Stimulated activated CD8-positive, alpha-beta memory T cell treated with anti-CD3 and anti-CD28 coated beads, Interleukin-4, amount 100 ng/mL, for 1 hour (primary cell): ENCODE measurements around the gene HMCN1.
"Not testable (repeated sequence)": the region's sequence is repeated elsewhere in the genome, so short reads cannot be mapped to it uniquely, and the experiment has no call there.

Source experiments
- DNase-seq, 2 donors: peaks; one replicate each; pipeline ENCODE4 v3.0.0-alpha.2; 2020; ENCODE audit warnings: low read depth in 2 of 2, low spot score in 1 of 2

Gene HMCN1

DNA sequence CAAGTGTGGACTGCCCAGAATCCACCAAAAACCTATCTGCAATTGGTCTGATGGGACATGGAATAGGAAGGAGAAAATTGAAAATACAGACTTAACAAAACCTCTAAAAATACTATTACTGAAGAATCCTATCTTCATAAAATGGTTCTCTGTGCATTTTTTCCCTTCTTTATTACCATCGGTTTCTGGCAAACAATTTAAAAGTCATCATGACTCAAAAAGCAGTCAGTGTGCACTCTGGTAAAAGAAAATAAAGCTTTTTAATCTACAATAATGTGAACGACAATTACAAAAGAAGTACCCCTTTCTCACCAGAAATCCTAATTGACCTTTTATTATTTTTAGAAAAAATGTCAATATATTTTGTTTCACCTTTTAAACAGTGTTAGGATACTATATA lies 454.5 kb downstream of the HMCN1 start:
- DNase-seq, result no peak

DNA sequence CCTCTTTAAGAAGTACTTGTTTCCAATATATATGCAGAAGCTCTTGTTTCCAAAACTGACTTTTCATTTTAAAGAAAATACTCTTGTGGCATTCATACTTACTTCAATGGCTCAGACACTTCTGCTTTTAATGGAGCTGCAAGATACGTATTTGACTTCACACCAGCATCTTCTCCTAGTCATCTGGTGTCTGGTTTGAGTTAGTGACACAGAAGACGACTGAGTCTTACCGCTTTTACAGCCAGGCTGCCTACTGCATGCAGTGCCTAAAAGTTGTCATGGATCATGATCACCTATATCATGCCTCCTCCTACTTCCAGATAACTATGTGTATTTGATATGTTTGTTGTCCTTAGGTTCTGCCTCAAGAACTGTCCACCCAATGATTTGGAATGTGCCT lies 455.0 kb downstream of the HMCN1 start:
- DNase-seq, result no peak

DNA sequence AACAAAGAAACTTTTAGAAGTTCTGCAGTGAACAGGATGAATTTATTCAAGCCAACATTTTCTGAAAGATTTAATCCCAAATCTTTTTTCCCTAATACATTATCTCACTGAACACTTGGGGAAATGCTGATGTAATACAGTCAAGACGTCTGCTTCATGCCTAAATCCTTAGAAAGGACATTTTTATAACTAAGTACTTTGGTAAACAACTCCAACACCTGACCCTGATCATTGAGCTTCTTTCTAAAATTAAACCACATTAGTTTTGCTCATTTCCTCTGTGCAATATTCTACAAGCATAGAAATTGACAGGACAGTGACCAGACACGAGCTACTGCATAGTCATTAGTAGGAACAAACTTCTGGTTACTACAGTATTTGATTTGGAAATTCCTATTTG lies 457.3 kb downstream of the HMCN1 start:
- DNase-seq, result no peak

DNA sequence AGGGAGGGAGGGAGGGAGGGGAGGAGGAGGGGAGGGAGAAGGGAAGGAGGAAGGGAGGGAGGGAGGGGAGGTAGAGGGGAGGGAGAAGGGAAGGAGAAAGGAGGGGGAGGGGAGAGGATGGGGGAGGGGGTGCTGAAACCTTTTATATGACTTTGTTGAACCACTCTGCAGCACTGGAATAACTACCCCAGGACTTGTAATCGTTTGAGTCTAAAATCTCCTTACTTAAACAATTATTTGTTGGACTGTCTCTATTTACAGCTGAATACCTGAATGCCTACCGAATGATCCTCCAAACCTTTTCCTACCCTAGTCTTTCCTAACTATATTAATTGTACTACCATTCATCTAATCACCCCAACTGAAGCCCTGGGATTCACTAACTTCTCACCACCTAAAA lies 459.0 kb downstream of the HMCN1 start:
- no peak for DNase-seq

DNA sequence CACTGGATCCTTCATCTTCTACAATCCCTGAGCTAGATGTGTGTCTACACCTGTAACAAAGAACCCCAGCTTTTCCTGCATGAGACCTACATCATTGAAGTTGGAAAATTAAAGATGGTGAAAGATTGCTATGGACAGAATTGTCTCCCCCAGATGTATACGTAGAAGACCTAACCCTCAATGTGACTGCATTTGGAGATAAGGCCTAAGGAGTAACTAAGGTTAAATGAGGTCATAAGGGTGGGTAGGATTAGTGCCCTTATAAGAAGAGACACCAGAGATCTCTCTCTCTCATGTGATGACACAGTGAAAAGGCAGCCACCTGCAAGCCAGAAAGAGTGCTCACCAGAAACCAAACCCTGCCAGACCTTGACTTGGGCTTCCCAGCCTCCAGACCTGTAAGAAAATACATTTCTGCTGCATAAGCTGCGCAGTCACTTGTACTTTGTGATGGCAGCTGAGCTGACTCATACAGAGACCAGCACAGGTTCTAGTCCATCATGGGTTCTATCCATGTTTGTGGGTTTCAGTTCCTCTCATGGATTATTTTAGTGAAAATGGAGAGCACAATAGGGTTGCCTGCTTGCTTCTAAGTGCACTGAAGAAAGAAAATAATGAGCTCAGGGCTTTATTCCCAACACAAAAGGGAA lies 460.0 kb downstream of the HMCN1 start:
- DNase-seq, result no peak

DNA sequence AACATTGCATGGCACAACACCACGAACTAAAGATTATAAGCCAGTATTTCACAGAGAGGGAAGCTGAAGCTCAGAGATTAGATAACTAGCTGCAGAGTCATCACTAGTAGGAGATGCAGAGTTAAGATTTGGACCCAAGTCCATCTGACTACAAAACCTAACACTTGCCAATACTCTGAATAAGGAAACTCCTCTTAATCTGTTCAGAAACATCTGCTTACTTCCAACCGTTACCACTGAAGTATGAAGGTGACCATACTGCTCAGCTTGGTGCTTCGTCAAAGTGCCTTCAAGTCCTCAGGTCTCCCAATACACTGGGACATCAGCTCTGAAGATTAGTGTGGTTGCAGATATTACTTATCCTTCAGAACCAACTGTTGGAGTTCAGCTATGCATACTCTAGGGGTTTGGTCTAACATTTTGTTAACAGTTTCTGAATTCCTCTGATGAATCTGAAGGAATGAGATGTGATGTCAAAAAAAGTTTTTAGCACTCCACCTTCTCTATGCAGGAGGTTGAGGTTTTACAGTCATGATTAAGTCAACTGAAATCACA lies 461.3 kb downstream of the HMCN1 start:
- DNase-seq, result no peak

DNA sequence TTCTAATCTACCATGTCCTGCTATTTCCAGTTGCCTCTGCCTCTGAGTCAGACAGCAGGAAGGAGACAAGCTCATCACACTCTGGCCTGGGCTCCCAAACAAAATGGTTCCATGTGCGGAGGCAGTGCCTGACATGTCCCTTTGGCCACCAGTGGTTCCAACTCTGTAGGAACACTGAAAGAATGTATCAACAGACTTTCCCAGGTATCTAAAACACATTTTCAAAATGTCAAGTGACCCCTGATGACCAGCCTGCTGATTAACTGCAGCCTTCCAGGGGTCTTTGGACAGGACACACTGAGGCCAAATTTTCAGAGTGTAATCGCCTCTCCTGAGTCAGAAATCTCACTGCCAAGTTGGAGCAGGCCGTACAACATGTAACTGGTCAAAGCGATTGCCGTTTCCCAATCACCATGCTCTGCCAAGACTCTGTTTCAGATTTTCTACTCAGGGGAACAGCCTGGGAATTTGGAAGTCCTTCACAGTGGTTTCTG lies 468.1 kb downstream of the HMCN1 start:
- DNase-seq, result no peak

DNA sequence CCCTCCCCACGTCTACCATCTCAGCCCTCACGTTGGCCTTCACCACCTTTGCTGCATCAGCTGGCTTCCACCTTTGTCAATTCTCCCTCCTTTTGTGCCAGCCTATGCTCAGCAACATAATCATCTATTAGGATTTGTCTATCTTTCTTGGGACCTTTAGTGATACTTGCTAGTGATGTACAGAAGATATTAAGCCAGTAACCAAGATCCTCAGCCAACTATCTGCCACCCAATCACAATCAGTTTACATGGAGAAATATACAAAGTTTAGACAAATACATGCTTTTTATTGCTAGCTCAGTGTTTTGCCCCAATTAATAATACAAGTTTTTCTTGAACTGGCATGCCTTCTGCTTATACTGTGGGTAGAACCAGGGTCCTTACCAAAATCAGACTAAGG lies 468.6 kb downstream of the HMCN1 start:
- no peak for DNase-seq

DNA sequence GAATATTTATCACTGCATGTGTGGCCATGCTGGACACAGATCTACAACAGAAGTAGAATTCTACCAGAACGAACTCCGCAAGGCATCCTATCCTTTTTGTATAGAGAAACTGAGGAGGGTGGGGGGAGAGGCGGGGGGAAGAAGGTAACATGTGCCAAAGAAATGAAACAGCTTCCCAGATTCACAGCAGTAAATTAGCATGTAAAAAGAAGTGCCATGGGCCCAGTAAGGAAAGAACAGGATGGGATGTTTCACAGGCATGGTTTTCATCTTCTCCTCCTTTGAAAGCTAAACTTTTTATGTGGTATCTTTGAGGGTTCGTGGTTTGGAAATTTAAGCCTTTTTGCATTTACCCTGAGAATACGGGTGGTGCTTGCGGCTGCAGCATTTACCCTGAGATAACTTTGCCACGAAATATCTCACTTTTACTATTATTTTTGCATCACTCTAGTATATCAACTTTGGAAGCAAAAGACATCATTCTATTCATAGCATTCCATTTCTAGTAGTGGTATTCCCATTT lies 471.9 kb downstream of the HMCN1 start:
- DNase-seq, result no peak

DNA sequence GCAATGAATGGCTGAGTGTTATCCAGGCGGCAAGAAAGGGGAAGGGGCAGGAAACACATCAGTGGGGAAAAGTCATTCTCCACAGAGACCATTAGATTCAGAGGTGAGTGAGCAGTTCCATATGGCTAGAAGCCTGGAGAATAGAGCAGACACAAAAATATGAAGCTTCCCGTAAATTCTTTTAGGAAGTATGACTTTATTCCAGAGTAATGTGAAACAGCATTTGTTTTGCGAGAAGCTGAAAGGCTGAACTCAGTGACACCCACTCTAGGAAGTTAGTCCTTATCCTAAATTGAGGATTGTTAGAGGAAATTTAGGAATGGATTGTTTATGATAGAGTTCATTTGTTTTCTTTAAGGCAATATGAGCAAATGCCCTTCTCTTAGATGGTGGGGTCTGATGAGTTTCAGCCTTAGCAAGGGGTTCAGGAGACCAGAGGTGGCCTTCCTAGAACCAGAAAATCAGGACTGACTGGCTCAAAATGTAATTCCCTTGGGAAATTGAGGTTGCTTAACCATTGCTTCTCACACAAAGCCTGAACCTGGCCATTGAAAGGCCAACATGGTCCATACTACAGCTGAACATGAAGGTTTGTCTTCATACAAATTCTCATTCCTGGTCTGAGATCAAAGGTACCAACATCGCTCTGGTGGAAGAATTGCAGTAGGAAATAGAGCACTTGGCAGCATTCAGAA lies 473.3 kb downstream of the HMCN1 start:
- DNase-seq, result no peak

DNA sequence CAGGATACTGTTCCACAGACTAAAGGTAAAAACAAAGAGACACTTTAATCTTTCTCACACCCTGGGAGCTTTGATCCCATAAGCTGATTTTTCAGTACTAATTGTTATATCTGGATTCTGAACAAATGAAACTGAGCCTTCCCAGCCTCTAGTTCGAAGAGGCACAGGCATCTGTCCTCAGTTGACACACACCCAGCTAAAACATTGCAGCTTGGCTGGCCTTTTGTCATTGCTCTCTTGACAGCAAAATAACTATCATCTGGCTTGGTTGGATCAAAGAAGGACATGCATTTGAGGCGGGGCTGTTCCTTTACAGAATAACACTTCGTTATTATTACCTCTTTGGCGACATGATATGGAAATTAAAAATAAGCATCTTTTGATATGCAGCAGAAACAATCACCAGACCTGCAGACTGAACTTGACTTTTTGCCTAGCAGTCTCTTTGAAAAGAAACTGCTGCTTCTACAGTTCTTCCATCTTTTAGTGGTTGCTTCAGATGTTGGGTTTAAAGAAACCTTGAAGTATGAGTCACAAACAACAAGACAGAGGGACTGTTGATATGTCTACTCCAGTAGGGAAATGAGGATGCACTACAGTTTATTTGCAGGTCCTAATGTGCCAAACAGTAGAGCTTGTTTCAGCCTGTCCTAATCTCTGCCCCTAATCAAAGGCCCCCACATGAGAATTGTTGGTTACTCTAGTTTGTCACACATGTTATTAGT lies 474.4 kb downstream of the HMCN1 start:
- no peak for DNase-seq

DNA sequence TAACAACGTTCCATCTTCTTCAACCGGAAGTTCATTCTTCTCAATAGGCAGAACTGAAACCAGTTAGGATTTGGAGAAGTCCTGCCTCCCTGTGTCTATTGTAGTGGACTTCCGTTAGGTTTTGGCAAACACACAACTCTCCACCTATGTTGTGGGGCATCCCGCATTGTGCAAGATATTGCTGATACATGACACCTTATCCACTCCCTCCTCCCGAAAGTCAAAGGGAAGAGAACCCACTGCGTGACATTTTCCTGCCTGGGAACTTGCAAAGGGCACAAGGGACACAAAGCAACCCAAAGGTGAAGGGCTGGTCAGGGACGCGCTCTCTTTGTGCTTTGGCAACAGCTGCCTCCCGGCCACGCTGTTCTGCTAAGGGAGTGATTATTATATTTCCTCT lies 476.1 kb downstream of the HMCN1 start:
- no peak for DNase-seq

DNA sequence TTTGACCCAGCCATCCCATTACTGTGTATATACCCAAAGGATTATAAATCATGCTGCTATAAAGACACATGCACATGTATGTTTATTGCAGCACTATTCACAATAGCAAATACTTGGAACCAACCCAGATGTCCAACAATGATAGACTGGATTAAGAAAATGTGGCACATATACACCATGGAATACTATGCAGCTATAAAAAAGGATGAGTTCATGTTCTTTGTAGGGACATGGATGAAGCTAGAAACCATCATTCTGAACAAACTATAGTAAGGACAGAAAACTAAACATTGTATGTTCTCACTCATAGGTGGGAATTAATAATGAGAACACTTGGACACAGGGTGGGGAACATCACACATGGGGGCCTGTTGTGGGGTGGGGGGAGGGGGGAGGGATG lies 477.4 kb downstream of the HMCN1 start:
- DNase-seq, result not testable (repeated sequence)

DNA sequence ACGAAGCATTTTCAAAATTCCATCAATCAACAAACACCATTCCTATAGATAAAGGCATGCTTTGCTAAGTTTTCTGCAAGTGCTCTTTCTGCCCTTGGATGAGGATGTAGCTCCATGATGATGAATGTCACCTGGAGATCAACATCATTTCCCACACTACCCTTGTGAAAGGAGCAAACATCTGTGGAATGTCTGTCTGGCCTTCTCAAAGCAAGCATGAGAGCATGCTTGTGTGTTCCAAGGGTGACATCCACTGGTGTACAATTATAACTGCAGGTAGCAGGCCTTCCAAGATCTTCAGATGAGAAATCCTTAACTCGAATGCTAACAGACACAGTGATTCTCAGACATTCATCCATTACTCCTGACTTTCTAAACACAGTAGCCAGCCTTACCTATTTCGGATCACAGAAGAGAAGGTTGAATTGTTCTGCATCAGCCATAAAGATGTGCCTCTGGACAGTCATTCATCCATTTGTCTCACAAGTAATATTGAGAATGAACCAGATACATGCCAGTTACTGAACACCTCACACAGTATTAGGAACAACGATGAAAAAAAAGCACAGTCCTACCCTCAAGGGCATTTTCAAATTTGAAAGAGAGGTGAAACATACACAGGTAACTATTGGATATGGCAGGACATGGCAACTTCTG lies 478.5 kb downstream of the HMCN1 start:
- DNase-seq, result no peak

DNA sequence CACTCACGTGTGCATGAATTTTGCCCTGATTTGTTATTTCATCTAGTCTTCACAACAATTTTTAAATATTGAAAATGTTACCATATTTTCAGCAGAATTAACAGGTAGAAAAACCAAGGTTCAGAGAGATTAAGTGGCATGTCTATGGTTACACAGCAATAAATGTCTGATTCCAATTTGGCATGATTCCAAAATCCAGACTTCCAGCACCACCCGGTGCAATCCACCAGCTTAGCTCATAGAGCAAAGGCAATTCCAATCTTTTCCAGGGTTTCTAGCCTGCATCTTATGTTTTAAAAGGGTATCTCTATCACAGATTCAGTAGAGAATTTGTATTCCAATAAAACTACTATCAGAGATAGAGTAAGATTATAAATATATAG lies 479.0 kb downstream of the HMCN1 start:
- no peak for DNase-seq

DNA sequence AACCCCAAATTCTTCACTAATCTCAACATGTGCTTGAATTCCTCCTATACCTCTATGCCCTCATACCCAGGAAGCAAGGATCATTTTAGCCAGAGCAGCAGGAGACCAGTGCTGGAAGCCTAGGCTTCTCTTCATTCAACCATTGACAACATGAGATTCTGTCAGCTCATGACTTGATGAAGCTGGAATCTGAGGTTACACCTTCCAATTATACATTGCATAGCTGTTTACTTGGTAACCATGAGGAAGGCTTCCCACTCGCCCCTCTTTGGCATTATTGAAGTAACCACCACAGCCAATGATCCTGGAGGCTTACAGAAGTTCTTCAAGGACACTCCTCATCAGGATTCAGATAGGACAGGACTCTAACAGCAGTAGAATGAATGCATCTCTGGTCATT lies 480.6 kb downstream of the HMCN1 start:
- no peak for DNase-seq

DNA sequence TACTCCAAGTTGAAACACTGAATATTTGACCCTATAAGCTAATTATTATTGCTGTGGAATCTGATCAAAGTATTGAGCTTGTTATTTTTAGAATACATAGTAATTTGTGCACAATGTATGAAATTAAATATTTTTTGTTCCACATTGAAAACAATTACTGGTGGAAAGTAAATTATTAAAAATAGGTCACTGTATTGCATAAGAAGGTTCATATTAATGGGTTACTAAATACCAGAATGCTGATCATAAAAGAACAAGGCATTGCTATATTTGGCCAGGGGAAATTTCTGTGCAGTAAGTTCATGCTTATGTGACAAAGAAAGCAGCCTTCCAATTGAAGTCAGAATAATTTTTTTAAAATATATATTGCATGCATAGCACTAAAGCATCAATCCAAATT lies 481.4 kb downstream of the HMCN1 start:
- no peak for DNase-seq

DNA sequence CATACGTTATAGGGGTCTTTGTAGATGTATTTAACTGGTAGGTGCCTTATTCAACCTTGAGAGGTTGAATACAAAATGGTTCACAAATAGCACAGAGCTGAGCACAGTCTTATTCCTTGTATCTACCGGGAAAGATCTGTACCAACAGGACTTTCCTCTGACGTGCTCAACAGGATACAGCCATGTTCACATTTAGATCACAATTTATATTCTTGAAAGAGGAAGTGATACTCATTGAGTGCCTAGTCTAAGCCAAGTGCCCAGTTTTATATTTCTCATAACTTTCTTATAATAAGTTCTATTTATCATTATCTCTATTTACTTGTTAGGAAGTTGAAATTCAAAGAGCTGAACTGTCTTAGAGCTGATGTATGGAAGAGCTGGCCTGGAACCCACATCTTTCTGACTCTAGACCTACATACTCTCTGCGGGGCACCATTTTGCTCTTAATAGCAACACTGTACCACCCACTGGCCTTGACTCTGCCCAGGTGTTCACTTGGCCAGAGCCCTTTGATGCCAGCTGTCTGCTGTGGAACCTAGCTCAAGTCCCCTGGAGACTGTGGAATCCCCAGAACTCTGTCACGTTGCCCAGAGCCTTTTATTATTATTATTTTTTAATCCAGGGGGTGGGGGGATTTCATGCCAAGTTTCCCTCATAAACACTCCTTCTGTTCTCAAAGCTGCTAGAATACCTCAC lies 484.6 kb downstream of the HMCN1 start:
- DNase-seq, result no peak

DNA sequence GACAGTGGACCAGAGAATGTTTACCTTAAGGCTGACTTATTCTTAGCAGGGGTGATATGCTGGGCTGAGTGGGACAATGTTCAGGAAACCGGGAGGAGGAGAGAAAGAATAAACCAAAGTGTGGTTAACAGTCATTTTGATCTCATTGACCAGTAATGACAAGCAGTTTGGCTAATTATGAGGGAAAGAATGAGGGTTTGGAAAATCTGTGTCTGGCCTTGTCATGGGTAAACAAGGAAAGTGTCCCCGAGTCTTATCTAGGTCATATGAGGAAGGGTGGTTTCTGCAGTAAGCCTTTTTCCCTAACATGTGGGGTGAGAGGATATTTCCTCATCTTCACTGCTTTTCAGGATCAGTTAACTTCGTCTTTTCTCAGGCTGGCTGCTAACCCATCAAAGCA lies 485.9 kb downstream of the HMCN1 start:
- DNase-seq, result no peak

DNA sequence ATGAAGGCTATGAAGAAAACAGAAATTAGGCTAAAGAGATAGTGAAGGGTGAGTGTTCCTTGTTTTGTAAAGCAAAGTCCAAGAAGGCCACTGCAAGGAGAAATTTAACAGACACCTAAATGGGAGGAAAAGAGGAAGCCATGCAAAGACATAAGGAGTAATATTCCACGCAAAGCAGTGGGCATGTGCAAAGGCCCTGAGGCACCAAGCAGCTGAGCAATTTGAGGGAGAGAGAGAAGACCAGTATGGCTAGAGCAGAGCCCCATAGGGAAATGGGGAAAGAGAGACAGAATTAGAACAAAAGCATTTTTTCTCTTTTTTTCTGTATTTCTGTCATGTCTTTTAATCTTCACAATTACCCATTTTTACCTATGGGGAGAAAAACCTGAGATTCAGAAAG lies 486.7 kb downstream of the HMCN1 start:
- DNase-seq, result no peak

DNA sequence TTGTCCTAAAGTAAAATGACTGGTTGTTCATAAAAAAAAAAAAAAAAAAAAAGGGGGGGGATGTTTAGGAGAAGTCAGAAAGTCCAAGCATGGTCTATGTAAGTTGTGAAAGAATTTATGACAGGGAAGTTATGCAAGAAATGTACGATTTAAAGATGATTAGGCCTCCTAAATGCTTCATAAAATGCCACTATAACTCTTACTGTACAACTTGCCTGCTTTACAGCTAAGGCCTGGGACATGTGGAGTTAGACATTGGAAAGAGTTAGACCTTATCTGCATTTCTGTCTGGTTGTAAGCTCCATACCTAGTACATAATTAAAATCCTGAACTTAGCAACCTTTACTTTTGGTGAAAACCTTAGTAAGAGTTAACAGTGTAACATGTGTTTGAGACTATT lies 490.9 kb downstream of the HMCN1 start:
- DNase-seq, result no peak
